Skin epidermis (tissue), 12 donors: Measurements from ENCODE around the gene FYCO1.

Source experiments
- H3K27ac ChIP-seq, 21 experiments: fragments of 200-600 bp; sonication (generic) in 11 of 21; one replicate each; pipeline ENCODE4 v1.5.0; 2020; ENCODE audit warnings: mild to moderate bottlenecking in 3 of 21, inconsistent platforms in 2 of 21, moderate library complexity in 2 of 21
- H3K4me3 ChIP-seq, 7 experiments: fragments of 200-600 bp; sonication (generic) in 2 of 7; one replicate each; pipeline ENCODE4 v1.5.0; 2020; ENCODE audit warnings: inconsistent platforms in 2 of 7, mild to moderate bottlenecking in 2 of 7, moderate library complexity in 1 of 7

Gene FYCO1

GRCh38 chr3:45969116-45969515 lies 26.5 kb downstream of the FYCO1 start:
- Histone ChIP-seq H3K27ac (peak overlapping the region in 2 of 21 experiments; percentile 17 to 21), H3K4me3 (no peak overlapping the region)

DNA sequence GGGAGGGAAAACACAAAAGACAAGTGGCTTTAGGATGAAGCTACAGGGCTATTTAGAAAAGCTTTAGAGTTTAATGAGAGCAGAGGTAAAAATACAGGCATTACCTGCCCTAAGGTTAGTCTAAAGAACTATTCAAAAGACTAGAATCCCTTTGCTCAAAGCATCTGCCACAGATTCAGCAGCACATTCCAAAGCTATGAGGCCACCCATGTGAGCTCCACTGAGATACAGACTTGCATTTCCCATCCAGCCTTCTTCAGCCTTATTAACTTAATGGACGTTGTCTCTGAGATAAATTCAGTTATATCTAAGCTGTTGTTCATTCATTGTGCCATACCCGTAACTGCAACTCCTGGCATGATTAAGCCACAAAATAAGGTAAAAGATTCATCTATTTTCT lies 26.9 kb downstream of the FYCO1 start:
- H3K4me3 ChIP-seq = no peak overlapping the region
- peak overlapping the region in 4 of 21 experiments; percentile 18 to 88 (median 32) for H3K27ac ChIP-seq

DNA sequence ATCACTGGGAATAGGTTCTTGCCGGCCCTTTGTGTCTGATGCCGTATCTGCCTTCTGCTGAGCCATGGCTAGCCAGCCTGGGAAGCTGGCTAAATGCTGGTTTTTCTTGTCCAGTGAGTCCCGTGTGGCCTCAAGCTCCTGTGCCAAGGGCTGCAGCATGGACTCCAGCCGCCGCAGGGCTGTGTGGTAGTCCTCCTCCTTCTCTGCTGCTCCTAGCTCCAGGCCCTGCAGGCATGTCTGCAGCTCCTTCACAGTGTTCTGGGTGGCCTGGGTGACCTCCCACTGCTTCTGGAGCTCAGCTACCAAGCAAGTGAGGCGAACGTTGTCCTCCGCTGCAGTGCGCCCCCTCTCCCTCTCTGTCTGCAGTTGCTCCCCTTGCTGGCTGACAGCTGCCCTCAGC lies 27.5 kb downstream of the FYCO1 start:
- Histone ChIP-seq H3K27ac (peak overlapping the region in 5 of 21 experiments; percentile 18 to 88 (median 44)), H3K4me3 (no peak overlapping the region)

GRCh38 chr3:45967724-45968123 lies 27.9 kb downstream of the FYCO1 start:
- Histone ChIP-seq H3K27ac (peak overlapping the region in 12 of 21 experiments; percentile 8 to 88 (median 44)), H3K4me3 (no peak overlapping the region)

GRCh38 chr3:45966950-45967640 lies 28.5 kb downstream of the FYCO1 start:
- no peak overlapping the region for H3K4me3 ChIP-seq
- peak overlapping the region in 11 of 21 experiments; percentile 8 to 88 (median 68) for H3K27ac ChIP-seq

DNA sequence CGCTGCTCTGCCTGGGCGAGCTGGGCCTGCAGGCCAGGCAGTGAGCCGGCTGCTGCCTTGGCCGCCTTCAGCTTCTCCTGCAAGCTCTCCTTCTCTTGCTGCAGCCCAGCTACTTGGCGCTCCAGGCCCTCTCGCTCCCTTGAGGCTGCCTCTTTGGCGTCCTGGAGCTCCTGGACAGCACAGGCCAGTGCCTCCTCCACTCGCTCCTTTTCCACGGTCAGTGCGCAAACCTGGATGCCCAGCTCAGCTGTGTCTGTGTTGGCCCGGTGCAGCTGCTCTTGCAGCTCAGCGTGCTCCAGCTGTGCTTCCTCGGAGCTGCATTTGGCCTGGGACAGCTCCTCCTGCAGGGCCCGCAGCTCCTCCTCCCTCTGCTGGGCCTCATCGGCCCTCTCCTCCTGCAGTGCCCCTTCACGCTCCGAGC lies 29.2 kb downstream of the FYCO1 start:
- H3K4me3 ChIP-seq = no peak overlapping the region
- H3K27ac ChIP-seq = peak overlapping the region in 14 of 21 experiments; percentile 8 to 88 (median 55)

GRCh38 chr3:45965653-45966052 lies 30.0 kb downstream of the FYCO1 start:
- Histone ChIP-seq H3K27ac (peak overlapping the region in 12 of 21 experiments; percentile 6 to 88 (median 66)), H3K4me3 (no peak overlapping the region)

GRCh38 chr3:45965253-45965652 lies 30.4 kb downstream of the FYCO1 start:
- Histone ChIP-seq H3K4me3 (no peak overlapping the region), H3K27ac (peak overlapping the region in 13 of 21 experiments; percentile 6 to 88 (median 64))

DNA sequence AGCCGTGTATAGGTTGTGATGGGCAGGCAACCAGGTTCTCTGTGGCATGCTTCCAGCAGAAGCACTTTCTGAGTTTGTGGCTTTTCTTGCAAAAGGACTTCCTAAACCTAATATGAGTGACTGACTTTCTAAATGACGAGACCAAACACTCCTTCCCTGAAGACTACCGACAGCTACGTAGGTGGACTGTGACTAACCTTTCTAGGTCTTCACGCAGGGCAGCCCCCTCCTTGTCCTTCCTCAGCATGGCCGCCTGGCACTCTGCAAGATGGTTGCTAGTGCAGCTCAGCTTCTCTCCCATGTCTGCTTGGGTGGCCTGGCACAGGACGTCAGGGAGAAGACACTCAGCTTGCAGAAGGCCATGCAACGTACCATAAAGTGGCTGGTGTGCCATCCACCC lies 31.5 kb downstream of the FYCO1 start:
- H3K4me3 ChIP-seq = no peak overlapping the region
- peak overlapping the region in 12 of 21 experiments; percentile 13 to 88 (median 66) for H3K27ac ChIP-seq

DNA sequence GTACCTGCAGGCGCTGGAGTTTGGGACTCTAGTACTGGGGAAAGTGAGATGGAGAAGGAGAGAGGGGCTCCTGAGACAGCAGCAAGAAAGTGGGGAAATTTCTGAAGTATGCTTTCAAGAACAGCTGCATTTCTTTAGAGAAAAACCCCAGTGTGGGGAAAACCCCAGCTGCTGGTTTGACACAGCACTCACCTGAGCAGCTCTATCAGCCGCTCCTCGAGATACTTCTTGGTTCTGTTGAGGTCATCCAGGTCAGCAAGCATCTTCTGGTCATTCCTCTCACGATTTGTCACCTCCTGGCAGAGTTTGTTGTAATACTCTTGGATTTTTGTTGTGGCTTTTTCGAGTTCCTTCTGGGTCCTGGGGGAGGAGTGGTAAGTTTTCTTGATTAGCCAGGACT lies 33.6 kb downstream of the FYCO1 start:
- peak overlapping the region in 5 of 21 experiments; percentile 29 to 88 (median 59) for H3K27ac ChIP-seq
- no peak overlapping the region for H3K4me3 ChIP-seq

DNA sequence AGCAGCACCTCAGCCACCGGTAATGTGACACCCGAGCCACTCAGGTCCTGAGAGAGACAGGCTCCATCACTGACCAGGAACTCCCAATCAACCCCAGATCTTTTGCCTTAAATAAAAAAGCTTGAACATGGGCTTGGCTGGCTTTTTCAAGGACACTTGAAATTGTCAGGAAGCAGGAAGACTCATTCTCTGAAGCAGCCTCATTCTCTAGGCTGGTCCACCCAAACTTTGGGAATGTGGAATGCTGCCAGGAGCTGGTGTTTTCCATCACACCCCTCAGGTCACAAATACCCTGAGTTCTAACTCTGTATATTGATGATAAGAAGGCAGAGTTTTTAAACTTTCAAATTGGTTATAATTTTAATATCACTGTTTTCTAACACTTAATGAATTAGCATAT lies 35.3 kb downstream of the FYCO1 start:
- Histone ChIP-seq H3K4me3 (no peak overlapping the region), H3K27ac (peak overlapping the region in 4 of 21 experiments; percentile 4 to 79 (median 42))

GRCh38 chr3:45959201-45959600 lies 36.4 kb downstream of the FYCO1 start:
- Histone ChIP-seq H3K27ac (peak overlapping the region in 16 of 21 experiments; percentile 6 to 88 (median 56)), H3K4me3 (no peak overlapping the region)

DNA sequence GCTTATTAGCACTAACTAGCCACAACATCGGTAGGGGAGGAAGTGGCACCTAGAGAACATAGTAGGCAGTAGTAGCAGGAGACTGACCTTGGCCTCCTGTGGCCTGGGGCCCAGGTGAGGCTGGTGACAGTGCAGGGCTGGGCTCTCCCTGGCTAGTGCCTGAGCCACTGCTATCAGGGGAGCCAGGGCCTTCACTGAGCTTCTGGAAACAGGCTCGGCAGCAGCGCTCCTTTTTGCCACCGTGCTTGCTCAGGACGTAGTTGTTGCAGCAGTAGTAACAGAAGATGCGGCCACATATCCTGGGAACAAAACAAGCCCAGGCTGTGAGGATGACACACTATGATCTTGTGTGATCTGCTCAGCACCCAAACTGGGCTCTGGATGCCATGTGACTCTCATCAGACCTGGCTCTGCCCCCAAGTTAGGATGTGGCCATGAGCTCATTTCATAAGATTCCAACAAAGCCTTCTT lies 37.3 kb downstream of the FYCO1 start:
- no peak overlapping the region for H3K4me3 ChIP-seq
- peak overlapping the region in 16 of 21 experiments; percentile 4 to 88 (median 38) for H3K27ac ChIP-seq

GRCh38 chr3:45957586-45957985 lies 38.0 kb downstream of the FYCO1 start:
- Histone ChIP-seq H3K4me3 (no peak overlapping the region), H3K27ac (peak overlapping the region in 9 of 21 experiments; percentile 8 to 88 (median 69))

DNA sequence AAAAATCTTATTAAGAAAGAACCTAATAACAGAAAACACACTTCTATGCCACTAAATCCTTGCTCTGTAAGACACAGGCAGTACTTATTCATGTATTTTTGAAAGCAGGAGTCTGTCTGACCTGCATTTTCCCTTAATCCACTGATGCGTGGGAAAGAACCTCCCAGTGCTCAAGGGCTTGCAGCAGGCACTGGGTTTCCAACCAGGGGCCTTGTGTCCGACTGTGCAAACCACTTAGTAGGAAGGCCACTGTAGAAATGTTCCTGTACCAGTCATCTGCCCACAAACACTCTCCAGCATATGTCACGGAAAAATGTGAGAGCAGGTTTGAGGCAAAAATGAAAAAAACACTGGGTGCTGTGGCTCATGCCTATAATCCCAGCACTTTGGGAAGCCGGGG lies 39.9 kb downstream of the FYCO1 start:
- no peak overlapping the region for H3K4me3 ChIP-seq
- H3K27ac ChIP-seq = peak overlapping the region in 2 of 21 experiments; percentile 4 to 88

- Histone ChIP-seq H3K4me3 (no peak overlapping the region), H3K27ac (peak overlapping the region in 1 of 21 experiments; percentile 88)
Measured at GRCh38 chr3:45955017-45955647, 40.5 kb downstream of the FYCO1 start.

DNA sequence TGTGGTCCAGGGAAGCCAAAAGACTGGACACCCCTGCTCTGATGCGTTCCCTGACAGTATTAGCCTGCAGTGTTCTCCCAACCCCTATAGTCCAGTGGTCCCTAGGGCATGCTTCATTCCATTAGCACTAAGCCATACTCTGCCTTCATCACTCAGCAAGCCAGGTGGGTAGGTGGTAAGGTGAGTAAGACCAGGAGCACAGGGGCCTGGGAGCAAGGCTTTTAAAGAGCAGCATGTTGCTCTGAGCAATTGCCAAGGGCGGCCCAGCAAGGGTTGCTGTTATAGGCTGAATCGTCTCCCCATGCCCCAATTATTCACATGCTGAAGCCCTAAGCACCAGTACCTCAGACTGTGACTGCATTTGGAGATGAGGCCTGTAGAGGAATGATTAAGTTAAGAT lies 41.3 kb downstream of the FYCO1 start:
- H3K4me3 ChIP-seq = no peak overlapping the region
- H3K27ac ChIP-seq = peak overlapping the region in 2 of 21 experiments; percentile 21 to 88

DNA sequence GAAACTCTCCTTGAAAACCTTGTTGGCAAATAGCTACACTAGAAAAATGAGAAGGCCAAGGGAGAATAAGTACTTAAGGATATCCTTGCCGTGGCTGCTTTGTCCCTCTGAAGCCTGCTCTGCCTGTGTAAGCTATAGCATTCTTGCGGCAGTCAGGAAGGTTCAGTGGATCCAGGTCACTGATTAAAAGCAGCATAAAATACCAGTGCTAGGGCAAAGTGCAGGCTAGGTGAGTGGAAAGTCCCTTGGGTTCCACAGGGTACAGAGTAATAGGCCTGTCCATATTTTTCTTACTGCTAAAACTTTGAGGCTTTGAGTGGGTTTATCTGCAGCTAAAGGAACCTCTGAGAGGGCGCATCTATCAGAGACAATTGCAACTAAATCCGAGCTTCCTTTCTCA lies 42.1 kb downstream of the FYCO1 start:
- Histone ChIP-seq H3K27ac (peak overlapping the region in 5 of 21 experiments; percentile 16 to 88 (median 69)), H3K4me3 (no peak overlapping the region)

DNA sequence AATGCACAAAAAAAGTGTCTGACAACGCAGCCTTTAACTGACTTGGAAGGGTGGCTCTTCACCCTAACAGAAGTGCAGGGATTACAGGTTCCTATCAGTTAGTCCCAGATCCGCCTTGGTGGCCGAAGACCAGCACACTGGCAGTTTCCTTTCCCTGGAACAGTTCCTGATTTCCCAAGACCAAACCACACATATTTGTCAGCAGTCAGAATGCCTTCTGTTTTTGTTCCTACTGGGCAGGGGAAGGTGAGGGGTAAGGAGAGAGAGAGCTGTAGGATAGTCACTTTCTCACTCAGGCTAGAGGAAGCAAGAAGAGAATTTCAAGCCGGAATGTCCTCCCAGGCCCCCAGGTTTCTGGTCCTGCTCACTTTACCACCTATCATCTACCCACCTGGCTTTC lies 43.2 kb downstream of the FYCO1 start:
- H3K27ac ChIP-seq = peak overlapping the region in 6 of 21 experiments; percentile 29 to 88 (median 68)

DNA sequence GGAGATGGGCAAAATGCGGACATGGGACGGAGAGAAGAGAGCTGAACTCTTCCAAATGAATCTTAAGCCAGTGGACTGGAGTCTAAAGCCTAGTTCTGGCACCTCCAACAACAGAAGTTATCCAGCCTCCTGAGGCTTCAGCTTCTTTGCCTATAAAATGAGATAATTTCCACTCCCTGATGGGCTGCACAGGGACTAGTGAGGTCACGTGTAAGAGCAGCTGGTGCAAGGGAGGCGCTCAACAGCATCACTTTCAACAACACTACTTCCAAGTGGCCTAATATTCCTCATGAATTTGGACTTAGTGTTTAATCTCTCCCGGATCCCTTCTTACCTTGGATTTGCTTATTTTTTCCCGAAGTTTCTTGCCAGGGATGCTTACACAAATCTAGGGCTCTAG lies 43.7 kb downstream of the FYCO1 start:
- peak overlapping the region in 13 of 21 experiments; percentile 33 to 88 (median 68) for H3K27ac ChIP-seq
- H3K4me3 ChIP-seq = no peak overlapping the region

More for the DNA sequence above, 43.2 kb downstream of the FYCO1 start:
- H3K4me3 ChIP-seq = no peak overlapping the region
